Measurements from ENCODE around the gene EVI5.

EVI5 gene

DNA sequence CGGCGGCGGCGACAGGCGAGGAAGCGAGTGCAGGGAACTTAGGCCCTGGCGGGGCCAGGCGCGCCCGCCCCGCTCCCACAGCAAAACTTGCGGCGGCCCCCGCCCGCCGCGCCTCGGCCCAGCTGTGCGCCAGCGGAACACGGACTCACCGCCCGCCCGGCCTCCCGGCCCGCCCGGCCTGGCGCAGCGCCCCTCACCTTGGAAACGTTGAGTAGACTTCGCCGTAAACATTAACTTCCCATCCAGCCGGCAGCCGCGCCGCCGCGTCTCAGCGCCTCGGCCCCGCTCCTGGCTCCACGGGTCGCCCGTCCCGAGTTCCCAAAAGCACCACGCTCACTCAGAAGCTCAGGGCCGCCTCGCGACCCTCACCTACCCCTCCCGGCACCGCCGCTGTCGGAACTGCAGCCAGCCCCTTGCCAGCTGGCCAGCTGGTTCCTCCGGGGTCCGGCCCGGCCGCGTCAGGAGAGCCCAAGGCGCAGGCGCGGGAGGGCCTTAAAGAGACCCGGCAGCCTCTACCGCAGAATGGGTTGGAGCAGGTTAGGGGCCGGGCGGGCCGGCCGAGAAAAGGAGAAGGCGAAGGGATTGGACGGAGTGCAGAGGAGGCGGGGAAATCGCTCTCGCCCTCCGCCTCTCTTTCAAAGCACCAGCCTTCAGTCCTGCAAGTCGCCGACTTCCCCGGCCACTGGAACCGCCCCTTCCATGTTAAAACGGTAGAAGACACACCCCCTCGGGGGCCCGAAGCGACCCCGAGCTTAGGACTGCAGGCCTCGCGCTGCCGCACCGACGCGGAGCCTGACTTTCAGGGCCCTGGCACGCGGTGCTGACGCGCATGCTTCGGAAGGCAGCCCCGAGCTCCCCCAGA is at the start of gene EVI5:
TSS of gene EVI5 (minus strand) at position 470 of the 862 bp plus-strand sequence. CDS start 48,562 bp downstream, outside the sequence.
- DNase-seq, result peak; percentile 75

GRCh38 chr1:92834617-92835016 is 49.7 kb upstream of the EVI5 start:
- DNase-seq, result no peak

DNA sequence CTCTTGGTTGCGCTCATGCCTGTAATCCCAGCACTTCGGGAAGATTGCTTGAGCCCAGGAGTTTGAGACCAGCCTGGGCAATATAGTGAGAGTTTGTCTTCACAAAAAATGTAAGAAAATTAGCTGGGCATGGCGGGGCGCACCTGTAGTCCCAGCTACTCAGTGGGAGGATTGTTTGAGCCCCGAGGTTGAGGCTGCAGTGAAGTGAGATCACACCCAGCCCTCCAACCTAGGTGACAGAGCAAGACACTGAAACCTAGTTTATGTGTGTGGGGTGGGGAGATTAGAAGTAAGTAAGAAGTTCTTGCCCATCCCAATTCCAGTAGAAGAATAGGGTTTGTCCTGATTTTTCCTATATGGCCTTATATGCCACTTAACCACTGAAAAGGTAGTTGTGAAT is 48.9 kb upstream of the EVI5 start:
- DNase-seq, result peak; percentile 36

- DNase-seq, result peak; percentile 15
These were observed 47.7 kb upstream of the EVI5 start for GRCh38 chr1:92832537-92833114.

- peak; percentile 98 for DNase-seq
These were observed 47.0 kb upstream of the EVI5 start, which contains the start of gene RPL5 for GRCh38 chr1:92831762-92832536. TSS of gene RPL5 (plus strand) at chr1:92832040. CDS start at chr1:92832115, 75 bp downstream.

DNA sequence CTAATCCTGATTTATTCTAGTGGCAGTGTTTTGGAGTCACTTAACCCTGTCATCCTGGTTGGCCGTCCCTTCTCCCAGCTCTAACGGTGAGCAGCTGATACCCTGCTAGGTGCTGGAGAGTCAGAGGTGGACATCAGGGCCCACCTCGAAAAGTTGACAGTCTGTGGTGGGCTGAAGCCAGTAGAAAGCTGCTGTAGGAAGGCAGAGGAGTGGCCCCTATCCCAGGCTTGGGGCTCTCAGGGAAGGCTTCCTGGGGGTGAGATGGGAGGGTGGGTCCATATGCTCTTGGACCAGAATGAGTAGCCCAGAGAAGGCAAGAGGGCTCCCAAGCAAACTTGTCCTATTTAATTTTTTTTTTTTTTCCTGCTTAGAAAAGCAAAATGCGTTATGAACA is 46.5 kb upstream of the EVI5 start:
- no peak for DNase-seq

GRCh38 chr1:92826792-92827191 is 41.9 kb upstream of the EVI5 start:
- DNase-seq, result no peak

DNA sequence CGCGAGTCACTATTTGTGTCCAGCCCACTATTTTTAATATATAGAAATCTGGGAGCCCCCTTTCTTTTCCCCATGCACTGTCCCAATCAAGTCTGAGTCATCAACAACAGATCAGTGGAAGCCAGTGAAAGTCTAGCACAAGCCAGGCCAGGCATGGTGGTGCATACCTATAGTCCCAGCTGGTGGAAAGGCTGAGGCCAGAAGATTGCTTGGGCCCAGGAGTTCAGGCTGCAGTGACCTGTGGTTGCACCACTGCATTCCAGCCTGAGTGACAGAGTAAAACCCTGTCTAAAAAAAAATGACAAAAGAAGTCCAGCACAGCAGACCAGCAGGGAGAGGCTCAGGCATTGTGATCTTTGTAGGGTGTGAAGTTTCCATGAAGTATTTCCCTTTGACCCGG is 38.0 kb upstream of the EVI5 start:
- DNase-seq, result no peak

GRCh38 chr1:92820551-92820950 is 35.6 kb upstream of the EVI5 start:
- DNase-seq, result no peak

- DNase-seq, result no peak
These were observed 35.1 kb upstream of the EVI5 start for GRCh38 chr1:92820024-92820423.

DNA sequence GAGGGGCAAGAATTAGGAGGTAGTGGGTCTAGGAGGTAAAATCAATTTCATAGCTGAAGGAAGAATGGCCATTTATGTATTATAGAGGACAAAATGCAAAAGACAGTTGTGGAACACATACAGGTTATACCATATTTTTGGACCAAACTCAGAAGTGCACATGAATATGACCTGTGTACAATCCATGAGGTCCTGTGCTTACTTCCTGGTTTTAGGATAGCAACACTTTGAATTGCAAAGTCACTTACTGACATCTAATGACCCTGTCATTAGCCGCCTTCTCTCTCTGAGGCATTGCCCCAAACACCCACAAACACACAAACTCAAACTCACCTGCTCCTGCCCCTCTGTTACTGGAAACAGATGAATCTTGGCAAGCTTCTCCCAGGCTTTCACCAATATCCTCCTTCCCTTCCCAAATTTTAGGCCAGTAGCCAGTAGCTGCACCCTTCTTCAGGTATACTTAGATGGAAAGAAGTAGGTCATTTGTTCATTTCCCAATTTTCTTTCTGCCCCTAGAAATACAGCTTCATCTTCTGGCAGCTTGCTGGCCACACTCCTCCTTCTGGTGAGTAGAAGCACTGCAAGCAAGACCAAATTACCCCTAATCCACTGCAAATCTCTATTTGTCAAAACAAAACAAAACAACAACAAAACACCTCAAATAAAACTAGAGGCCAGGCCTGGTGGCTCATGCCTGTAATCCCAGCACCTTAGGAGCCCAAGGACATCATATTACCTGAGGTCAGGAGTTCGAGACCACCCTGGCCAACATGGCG is 33.3 kb upstream of the EVI5 start:
- DNase-seq, result no peak

DNA sequence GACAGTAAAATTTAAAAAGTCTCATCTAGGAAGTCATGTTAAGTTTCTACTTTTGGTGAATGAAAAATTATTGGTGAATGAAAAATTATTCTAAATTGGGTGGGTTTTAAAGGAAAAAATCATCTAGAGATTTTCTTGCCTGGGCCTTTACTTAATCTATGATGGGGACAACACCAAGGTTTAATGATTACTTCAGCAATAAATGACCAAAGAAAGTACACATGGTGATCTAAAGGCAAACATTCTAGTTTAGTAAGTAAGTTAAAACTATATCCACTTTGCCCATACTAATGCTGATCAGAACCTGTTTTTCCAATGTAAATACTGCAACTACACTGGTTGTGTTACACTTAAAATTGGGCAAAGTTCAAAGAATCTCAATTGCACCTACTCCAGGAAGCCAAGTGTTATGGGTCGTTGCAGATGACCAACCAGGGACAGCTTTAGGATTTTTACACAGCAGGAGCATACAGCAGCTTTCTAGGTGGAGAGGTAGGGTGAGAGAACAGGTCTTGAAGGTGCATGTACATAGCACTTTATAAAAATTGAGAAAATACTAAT is 32.3 kb upstream of the EVI5 start:
- DNase-seq, result no peak

GRCh38 chr1:92816732-92817131 is 31.8 kb upstream of the EVI5 start:
- no peak for DNase-seq

DNA sequence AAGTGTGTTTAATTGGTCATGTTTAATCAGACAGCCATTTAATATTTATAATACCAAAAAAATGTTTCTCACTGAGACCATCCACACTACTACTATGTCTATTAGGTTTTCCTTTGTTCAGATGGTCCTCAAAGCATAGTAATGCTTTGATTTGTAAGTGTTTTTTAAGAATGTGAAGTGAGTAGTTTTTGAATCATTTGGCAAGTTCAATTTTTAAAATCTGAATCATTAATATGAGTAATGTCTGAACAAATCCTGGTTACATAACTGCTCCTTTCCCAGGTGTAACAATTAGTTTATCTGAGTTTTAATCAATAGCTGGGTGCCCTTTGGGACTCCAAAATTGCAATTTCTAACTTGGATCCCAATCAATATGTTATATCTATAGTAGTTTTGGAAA is 23.5 kb upstream of the EVI5 start:
- DNase-seq, result no peak

- no peak for DNase-seq
These were observed 20.3 kb upstream of the EVI5 start for GRCh38 chr1:92805216-92805615.

- peak; percentile 11 for DNase-seq
These were observed 19.9 kb upstream of the EVI5 start for GRCh38 chr1:92804721-92805201.

DNA sequence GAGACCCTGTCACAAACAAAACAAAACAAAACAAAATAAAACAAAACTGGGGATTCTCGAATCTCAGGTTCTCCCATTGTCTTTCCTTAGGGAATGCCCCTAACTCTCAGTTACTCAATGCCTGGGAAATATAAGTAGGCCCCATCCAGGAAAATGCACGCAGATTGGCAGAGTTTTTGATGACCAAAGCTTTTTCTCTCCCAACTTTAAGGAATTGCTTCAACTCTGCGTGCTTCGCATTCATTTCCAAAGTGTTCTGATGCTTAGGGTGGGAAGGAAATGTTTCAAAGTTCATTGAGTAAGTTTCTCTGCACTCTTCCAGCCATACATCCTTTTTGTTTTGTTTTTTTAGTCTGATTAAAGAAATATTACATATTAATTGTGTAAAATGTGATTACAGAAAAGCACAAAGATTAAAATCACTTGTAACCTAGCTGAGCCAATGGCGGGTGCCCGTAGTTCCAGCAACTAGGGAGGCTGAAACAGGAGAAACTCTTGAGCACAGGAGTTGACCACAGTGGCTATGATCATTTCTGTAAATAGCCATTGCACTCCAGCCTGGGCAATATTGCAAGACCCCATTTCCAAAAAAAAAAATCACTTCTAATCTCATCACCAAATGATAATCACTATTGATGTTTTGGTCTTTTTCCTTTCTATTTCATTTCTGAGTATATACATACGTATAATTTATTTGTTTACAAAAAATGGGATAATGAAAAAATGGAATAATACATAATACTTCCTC is 18.4 kb upstream of the EVI5 start:
- DNase-seq, result no peak

GRCh38 chr1:92797961-92798360 is 13.1 kb upstream of the EVI5 start:
- DNase-seq, result no peak

DNA sequence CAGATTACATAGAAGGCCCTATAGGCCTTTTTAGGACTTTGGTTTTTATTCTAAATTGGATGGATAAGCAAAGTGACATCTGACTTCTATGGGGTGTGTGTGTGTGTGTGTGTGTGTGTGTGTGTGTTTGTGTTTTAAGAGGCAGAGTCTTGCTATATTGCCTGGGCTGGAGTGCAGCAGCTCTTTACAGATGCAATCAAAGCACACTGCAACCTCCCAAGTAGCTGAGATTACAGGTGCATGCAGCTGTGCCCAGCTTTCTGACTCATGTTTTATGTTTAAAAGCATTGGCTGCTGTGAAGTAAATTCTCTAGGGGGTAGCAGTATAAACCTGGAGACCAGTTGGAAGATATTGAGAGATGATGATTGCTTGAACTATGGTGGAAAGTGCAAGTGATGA is 12.4 kb upstream of the EVI5 start:
- DNase-seq, result no peak

GRCh38 chr1:92795166-92795565 is 10.3 kb upstream of the EVI5 start:
- DNase-seq, result no peak

GRCh38 chr1:92792340-92792782 is 7.5 kb upstream of the EVI5 start:
- DNase-seq, result no peak
